NK-92 (cell line): ENCODE results near the gene NR1H4.
"Not testable (repeated sequence)": the region's sequence is repeated elsewhere in the genome, so short reads cannot be mapped to it uniquely, and the experiment has no call there.

Source experiments
- DNase-seq: peaks from one replicate; lab custom pipeline; 2025; ENCODE audit not compliant: unreplicated experiment; lab: John Stamatoyannopoulos, UW

Gene NR1H4

DNA sequence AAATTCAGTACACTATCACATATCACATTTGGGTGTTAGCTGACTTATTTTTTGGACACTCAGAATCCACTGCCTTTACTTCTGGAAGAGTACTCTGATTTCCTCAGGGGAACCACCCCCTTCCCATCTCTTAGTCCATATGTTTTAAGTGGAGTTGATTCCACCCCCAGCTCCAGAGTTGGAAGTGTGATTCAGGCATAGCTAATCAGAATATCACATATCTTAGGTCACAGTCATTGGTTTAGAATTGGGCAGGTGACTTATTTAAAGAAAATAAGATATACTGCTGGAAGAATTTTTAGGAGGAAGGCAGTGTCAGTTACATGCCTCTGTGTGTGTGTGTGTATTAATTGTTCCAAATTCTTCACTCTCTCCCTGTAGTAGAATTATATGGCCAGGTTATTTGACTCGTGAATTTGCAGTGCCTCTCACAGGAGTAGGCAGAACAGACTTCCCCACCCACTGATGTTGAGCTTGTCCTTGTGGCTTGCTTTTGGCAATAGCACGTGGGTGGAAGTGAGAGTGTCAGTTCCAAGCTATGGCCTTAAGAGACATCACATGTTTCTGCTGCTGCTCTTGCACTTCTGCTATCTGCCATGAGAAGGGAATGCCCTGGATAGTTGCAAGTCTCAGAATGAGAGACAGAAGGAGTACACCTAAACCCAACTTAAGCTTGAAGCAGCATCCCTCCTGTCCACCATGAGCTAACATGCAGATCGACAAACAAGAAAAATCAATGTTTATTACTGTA lies 93.4 kb downstream of the NR1H4 start:
- DNase-seq: no peak

DNA sequence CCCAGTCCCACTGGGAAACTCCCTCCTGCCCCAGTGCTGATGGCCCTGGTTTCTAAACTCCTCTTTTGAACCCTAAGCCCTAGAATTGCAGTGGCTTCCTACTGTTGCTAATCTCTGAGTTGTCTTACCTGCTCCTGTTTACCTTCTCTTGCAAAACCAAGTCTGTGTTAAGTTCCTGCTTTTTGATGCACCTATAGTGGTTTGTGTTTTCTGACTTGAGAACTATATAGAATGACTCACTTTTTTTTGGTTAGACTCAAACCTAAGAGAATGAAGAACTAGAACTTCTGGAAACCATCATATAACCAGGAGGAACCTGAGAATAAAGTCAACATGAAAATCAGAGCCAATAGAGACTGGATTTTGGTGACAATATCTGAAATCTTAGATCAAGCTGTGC lies 94.3 kb downstream of the NR1H4 start:
- no peak for DNase-seq

DNA sequence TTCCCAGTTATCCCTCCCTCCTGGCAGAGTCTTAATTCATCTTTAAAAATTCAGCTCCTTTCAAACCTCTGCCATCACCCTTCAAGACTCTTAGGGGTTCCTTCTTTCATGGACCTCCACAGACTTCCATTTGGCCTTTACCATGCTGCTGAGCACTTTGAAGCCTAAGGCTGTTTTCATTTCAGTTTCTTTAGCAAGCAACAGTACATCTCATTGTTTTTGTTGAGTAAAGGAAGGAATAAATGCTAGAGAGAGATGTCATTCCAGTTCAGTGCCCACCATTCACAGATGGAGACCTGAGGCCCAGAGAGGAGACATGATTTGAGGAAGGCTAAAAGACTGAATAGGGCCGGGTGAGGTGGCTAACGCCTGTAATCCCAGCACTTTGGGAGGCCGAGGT lies 98.5 kb downstream of the NR1H4 start:
- DNase-seq: no peak

DNA sequence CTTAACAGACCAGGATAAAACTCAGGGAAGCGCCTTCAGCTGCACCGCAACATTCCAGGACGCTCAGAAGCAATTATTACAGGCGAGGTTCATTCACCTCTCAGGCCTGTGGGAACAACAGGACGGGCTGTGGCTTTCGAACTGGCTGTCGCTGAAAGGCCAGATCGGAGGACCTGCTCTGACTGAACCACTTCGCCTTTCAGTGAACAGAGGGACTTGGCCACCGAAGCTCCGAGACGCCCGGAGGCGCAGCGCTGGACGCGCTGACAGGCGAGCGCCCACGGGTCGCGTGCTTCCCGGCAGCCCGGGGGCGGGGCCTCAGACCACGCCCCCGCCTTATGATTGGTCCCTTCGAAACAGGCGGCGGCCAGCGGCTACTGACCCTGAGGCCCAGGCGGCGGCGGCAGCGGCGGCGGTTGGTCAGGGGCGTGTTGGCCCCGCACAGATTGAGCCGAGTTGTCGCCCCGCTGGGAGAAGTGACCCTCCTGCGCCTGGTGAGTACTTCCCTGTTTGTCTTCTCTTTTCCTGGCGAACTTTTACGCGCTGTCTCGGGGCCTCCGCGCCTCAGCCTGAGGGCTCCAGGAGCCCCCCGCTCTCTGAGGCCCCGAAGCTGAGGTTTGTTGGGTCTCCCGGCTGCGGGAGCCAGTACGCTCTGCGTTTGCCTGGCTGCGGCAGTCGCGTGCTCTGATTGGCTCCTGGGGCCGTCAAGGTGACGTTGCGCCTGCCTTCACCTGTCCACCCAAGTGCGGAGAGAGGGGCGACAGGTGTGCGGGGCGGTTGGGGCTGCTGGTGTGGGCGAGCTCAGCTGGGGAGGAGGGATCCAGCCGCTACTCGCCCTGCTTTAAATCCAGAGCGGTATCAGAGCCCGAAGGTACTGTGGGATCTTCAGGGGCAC lies 99.9 kb downstream of the NR1H4 start, which contains the start of gene GAS2L3:
Gene GAS2L3 (plus strand): TSS at position 393 of the 895 bp plus-strand sequence. CDS start 21,221 bp downstream, outside the sequence.
- no peak for DNase-seq

DNA sequence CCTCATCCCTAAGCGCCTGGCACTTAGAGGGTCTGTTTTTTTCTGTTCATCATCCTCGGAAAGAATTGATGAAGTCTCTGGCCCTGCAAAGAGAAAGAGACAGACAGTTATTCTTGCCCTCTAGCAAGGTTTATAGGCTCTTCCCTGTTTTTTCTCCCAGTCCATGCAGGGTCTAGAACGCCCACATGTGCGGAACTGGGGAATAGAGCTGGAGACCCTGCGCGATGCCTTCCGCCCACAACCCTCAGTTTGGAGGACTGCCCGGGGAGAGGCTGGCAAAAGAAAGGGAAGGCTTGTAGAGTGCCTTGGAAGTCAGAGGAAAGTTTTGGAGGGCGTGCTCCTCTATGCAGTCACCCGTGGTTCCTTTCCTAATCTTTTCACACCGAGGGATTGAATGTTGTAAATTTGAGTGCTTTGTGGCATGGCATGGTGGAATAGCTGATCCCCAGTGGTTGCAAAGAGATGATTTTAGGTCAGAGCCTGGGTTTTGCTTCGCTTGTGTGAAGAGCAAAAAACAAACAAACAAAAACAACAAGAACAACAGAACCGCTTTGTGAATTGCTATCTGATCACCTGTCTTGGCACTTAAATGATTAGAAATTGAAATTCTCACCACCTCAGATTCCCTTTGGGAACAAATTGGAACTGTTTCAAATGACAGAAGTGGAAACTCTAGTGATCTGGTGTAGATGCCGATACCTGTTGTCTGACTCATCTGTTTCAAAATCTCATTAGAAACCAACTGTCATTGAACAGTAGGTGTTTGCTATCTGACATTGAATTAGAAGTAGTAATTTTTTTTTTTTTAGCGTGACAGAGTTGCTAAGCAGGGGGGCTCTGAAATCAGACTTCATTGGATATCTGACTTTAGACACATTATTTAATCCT lies 100.8 kb downstream of the NR1H4 start:
- no peak for DNase-seq

DNA sequence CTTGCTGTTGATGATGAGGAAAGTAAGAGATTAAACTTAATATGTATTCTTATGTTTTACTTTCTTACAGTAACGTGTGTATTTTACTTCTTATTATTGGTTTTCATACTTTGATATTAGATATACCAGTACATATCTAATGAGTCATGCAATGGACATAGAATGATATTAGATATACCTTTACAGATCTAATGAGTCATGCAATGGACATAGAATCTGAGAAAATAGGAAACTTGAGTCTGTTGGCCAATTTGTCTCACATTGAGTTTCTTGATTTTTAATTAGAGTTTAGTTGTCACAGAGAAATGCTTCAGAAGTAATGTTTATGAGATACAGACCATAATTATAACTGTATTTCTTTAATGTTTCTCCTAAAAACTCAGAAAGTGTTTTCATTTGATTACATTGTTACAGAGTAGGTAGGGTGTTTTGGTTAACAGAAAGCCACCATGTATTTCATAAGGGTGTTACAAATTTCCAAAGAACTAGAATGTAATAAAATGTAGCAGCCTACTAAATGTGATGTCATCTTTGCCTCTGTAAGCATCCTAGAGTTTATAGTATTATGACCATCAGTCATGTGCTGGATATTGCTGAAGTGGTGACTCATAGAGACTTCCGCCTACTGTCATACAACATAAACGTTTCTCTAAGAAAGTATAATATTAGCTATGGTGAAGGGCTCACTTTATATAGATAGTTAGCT lies 102.8 kb downstream of the NR1H4 start:
- no peak for DNase-seq

DNA sequence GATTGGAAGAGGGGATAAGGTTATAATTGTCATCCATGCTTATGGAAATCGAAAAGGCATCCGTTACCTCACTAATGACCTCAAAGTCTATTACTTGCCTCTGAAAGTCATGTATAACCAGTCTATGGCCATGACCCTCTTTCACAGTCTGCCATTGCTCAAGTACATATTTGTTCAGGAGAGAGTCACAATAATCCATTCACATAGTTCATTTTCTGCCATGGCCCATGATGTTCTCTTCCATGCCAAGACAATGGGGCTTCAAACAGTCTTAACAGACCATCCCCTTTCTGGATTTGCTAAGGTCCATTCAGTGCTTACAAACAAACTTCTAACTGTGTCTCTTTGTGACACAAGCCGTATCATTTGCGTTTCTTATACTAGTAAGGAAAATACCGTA lies 105.3 kb downstream of the NR1H4 start:
- DNase-seq: no peak

DNA sequence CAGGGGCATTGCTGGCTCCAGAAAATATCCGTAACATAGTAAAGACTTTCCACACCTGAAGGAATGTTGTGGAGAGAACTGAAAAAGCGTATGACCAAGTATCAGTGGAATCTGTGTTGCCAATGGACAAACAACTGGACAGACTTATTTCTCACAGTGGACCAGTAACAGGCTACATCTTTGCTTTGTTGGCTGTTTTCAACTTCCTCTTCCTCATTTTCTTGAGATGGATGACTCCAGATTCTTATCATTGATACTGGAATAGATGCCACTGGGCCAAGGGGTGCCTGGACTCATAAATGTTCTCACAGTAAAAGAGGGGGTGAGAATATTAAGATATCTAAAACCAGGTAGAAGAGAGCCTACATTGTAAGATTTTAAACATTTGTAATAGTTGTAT lies 106.2 kb downstream of the NR1H4 start:
- no peak for DNase-seq

DNA sequence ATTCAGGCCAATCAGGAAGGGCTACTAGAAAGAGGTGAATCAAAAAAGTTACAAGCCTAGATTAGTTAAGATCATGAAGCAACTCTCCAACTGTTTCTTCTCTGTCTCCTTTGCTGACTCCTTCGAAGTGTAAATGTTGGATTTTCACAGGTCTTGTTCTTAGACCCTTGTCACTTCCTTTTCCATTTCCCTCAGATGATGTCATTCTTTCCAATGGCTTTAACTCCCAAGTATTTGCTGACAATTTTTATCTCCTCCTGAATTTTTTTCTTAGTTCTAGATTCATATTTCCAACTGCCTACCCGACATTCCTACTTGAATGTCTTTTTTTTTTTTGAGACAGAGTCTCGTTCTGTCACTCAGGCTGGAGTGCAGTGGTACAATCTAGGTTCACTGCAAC lies 110.6 kb downstream of the NR1H4 start:
- DNase-seq: no peak

DNA sequence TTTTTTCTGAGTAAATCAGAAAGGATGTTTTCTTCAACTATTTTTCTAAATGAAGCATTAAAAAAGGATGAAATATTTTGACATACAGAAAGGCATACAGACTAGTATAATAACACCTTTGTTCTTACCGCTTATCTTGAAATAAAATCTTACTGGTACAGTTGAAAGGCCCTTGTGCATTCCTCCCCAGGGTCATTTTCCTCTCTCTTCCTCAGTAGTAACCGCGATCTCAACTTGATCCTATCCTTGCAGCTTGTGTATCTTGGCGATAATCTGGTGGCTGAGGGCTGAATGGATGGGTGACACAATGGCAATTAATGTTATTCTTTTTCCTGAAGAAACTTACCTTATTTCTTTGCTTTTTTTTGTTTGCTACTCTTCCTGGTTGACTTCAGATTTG lies 118.3 kb downstream of the NR1H4 start:
- no peak for DNase-seq

DNA sequence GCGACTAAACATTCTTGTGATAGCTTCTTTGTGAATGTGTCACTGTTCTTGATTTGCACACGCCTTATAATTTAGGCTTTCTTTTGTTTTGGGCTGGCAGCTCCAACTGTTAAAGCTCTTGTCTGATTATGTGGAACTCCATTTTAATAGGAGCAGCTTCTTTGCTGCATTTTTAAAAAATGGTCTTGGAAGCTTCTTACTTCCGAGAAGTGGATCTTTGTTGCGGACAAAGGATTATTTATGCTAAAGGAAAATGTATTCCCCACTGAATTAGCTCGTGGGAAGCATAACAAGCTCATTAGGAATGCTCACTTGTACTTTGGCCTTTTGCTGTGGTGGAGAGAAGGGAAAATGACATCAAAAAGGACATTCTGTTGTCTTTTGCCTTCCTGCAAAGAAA lies 119.8 kb downstream of the NR1H4 start:
- DNase-seq: no peak

DNA sequence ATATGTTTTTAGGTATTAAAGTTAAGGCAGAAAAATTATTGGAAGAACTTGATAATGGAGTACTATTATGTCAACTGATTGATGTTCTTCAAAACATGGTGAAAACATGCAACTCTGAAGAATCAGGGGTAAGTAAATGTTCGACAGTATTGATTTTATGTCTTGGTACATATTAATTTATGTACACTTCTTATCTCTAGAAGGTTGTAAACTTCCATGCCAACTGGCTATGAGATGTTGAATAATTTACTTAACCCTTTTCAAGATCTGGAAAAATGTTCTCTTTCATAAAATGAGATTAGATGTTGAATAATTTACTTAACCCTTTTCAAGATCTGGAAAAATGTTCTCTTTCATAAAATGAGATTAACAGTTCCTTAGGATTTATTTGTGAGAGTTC lies 128.0 kb downstream of the NR1H4 start:
- DNase-seq: no peak

DNA sequence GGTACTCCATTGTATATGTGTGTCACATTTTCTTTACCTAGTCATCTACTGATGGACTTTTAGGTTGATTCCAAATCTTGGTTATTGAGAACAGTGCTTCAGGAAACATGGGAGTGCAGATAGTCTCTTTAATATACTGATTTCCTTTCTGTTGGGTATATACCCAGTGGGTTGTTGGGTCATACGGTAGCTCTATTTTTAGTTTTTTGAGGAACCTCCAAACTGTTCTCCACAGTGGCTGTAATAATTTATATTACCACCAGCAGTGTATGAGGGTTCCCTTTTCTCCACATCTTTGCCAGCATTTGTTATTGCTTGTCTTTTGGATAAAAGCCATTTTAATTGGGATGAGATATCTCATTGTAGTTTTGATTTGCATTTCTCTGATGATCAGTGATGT lies 129.3 kb downstream of the NR1H4 start:
- not testable (repeated sequence) for DNase-seq

DNA sequence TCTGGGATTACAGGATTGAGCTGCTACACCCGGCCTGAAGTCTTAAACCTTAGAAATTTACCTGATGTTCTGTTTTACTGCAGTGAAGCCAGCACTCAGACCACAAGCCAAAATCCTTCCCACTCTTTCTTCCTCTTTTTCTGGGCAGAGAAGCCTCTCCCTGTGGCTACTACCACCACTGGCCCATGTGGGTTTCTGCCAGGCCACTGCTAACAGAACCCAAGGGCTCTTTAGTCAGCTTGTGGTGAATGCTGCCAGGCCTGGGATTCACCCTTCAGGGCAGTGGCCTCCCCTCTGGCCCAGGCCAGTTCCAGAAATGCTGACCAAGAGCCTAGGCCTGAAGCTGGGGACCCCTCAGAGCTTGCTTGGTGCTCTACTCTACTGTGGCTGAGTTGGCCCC lies 135.1 kb downstream of the NR1H4 start:
- DNase-seq: no peak

DNA sequence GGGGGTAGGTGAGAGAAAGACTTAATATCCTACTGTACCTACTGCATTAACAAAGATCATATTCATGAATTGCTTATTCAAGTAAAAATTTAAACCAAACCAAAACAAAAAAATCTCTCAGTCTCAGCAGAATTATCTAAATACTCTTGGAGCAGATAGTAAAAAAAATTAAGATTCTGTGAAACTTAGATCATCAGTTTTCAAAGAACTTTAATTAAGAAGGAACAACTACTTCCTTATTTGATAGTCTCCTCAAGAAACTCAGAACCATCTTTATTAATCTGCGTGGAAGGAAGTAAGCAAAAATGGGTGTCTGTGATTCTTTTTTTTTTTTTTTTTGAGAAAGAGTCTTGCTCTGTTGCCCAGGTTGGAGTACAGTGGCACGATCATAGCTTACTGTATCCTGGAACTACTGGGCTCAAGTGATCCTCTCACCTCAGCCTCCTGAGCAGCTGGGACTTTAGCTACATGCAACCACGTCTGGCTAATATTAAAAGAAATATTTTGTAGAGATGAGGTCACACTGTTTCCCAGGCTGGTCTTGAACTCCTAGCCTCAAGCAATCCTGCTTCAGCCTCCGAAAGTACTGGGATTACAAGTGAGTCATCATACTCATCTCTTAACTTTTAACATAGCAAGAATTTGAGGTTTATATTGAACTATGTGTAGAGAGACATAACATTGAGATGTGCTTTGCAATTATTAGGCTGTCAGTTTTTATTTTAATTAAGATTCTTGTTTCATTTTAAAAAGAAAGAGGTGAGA lies 137.2 kb downstream of the NR1H4 start:
- DNase-seq: no peak

DNA sequence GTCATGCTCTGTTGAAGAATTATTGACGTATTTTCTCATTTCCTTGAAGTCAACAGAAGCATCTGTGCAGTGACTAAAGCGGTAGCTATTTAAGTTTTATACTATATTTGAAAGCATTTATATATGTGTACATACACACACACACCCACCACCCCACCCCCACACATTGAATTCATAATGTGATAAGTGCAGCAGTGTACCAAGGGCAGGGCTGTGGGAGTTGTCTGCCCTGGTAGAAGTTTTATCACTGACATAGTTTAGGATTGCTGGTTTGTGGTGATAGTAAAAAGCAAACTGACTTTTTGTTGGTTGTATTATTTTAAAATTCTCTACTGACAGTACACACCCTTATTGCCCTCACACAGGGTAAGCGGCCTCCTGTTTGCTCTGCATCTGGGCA lies 138.9 kb downstream of the NR1H4 start:
- DNase-seq: no peak
